ENCODE results near the gene SUMO4.

The SUMO4 gene

GRCh38 chr6:149392093-149392492 is 8.0 kb upstream of the SUMO4 start:
- DNase-seq = no peak

DNA sequence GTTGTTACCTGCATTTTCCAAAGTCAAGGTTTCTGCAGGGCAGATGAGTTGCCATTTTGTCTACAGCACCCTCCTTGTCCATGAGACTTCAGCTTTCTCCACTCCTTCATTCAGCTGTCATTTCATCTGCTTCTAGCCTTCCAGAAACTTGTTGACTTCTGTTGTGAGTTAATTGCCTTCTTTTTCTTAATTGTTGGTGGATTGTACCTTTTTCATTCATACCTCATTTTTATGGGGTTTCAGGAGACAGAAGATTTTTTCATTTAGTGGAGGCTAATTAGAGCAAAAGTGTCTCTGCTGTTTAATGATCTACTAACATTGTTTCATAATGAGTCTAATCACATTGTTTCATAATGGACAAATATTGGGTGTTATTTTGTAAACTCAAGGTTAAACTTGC is 7.5 kb upstream of the SUMO4 start:
- DNase-seq = no peak

DNA sequence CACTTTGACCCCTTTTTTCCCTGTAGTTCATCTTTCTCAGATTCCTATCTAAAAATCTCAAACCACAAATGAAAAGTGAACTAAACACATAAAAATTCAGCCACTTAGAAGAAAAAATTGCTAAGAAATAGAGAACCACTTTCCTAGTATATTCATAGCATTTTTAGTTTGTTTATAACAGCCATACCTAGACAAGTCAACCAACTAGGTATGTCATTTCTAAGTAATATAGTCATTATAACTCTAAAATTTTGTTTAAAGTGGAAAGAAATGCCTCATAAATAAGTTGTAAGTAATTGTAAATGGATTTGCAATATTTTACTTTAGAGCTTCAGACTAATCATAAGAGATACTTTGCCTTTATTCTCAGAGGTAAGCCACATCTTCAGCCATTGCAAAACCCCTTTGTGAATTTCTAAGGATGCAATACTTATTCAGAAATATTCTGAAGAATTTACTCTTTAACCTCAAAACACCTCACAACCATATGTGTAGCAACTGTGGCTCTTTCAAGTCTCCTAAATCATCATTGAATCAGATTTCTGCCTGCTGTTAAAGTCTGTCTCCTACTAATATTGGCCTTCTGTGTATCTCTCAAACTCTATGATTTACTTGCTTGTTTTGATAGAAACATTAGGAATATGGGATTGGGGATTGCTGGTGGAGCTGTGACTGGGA is 6.9 kb upstream of the SUMO4 start:
- DNase-seq = no peak

DNA sequence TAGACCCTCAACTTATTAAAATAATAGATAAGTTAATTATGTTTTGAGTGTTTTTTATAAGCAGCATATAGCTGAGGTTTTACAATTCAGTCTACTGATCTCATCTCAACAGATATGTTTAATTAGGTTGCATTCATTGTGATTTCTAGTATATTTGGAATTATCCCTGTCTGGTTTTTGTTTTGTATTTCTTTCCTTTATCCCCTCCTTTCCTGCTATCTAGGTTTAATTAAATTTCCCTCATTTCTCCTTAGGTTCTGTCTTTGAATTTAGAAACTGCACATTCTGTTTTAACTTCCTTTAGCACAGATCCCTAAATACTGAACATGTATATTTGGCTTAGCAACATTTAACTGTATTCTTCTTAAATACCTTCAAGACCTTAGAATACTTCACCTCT is 4.9 kb upstream of the SUMO4 start:
- DNase-seq = no peak

DNA sequence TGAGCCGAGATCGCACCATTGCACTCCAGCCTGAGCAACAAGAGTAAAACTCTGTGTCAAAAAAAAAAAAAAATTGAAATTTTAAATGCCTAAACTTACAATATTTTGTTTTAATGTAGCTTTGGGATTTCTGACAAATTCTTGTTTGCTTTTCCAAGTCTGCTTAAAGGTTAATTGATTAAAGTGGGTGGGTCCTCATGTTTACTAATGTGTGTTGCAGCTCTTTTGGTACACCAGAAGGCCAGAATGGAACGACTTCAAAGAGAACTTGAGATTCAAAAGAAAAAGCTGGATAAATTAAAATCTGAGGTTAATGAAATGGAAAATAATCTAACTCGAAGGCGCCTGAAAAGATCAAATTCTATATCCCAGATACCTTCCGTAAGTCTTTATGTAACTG is 2.7 kb upstream of the SUMO4 start:
- DNase-seq = no peak

DNA sequence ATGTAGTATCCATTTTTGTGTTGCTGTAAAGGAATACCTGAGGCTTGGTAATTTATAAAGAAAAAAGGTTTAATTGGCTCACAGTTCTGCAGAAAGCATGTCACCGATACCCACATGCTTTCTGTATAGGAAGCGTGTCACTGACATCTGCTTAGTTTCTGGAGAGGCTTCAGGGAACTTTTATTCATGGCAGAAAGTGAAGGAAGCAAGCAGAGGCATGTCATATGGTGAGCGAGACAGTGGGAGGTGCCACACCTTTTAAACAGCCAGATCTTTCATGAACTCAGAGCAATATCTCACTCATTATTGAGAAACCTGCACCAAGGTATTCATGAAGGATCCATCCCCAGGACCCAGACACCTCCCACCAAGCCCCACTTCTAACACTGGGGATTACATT is 3.5 kb downstream of the SUMO4 start:
- DNase-seq = no peak

DNA sequence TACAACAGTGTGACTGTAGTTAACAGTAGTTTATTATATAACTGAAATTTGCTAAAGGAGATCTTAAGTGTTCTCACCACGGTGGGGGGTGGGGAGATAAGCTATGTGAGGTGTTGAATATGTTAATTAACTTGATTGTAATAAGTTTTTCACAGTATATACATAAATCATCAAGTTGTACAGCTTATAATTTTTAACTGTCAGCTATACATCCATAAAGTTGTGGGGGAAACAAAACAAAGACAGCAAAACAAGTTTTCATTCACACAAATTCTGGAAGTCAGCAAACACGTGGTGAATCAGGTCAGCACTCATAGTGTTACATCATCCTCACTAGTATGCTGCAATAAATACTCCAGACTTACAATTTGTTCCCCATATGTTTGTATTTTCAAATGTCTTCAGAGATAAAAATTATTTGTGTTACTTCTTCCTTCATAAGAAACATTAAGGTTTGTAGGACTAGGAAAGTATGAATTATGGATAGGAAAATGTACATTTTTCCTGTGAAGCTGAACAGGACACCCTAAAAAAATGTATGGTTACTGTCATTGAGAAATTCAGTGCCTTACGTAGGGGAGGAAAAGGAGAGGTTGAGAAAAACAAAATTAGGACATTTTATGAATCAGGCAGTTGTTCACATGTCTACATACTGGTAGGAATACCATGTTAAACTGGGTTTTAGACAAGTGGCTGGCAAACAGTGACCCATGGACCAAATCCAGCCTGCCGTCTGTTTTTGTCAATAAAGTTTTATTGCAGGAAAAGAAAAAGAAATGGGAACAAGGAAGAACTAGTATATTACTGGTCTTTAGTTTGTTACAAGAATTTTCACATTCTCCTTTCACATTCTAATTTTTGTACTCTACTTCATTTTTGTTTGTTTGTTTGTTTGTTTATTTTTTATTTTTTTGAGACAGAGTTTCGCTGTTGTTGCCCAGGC is 6.0 kb downstream of the SUMO4 start:
- DNase-seq = no peak

DNA sequence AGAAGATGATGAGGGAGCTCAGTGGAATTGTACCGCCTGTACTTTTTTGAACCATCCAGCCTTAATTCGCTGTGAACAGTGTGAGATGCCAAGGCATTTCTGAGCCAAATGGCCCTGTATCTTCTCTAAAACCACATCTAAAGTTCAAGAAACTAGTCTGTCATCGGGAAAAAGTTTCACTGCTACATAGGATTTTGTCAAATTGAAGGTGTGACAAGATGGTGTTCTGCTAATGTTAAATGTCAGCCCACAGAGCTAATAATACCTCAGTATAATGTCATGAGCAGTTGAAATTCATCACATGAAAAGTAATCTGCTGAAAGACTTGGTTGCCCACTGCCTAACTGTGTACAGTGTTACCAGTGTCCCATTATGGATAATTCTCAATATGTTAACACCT is 9.6 kb downstream of the SUMO4 start:
- DNase-seq = no peak

DNA sequence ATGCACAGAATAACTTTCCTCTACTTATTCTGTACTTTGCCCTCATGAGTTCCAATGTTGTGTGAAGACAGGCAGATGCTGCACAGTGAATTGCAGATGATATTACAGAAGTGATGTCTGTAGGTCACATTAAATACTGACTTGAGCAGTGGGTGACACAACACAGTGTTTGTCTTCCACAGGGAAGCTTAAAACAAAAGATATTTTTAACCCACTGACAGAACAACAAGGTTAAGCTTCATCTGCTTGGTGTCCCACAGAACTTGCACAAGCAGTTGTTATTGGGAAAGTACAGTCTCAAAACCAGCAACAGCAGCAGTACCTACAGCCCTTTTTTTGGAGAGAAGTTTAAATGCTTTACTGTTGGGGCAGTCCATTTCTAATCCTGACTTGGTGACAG is 10.5 kb downstream of the SUMO4 start:
- no peak for DNase-seq

- no peak for DNase-seq
These were observed 13.9 kb downstream of the SUMO4 start for GRCh38 chr6:149414009-149414408.

GRCh38 chr6:149414821-149415220 is 14.8 kb downstream of the SUMO4 start:
- no peak for DNase-seq

- no peak for DNase-seq
These were observed 19.8 kb downstream of the SUMO4 start for GRCh38 chr6:149419696-149420404.

GRCh38 chr6:149421132-149421531 is 21.1 kb downstream of the SUMO4 start:
- no peak for DNase-seq

DNA sequence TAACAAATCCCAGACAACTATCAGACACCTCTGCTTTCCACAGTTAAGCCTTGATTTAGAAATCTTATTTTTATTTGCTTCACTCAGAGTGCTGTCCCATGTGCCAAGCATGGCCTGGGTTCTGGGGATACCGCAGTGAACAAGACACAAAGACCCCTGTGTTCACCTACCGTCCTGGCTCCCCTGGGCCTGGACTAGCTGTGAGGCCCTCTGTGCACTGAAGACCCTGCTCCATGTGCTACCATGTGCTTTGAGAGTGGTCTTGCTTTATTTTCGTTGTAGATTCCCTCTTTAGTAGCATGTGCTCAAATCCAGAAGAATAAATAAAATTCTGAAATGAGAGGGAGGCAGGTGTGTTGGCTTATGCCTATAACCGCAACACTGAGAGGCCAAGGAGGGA is 22.5 kb downstream of the SUMO4 start:
- DNase-seq = no peak

DNA sequence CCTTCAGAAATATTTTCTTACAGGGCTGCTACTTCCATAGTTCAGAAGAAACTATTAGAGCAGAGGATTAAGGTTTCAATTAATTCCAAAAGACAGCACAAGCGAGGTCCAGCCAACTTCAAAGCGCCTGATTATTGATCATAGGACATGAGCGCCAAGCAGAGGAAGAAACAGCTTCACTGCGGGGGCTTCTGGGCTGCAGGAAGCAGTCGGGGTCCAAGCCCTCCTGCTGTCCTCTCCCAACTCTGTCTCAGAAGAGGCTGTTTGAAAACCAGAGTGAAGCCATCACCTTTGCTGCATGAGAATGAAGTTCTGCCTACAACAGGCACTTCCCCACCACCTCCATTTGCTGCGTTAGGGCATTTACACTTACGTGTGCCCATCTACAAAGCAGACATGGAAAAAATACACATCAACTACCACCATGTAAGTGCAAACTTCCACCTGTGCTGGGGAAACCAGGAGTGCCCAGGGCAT is 23.9 kb downstream of the SUMO4 start:
- DNase-seq = no peak

DNA sequence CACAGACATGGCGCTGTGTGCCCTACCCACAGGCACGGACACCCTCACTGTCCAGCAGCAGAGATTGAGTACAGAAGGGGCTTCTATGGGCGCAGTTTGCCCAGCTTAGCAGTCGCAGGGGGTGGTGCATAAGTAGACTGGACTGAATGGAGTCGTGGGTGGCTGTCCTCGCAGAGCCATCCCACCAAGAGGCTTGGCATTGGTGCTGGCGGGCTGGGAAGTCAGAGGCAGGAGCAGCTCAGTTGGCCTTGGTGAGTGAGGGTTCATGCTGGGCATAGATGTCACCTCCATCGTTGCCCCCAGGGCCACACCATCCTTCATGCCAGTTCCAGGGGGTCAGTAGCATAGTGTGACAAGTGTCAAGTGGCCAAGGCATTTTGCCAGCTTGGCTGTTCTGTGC is 25.2 kb downstream of the SUMO4 start:
- DNase-seq = no peak

GRCh38 chr6:149425754-149426153 is 25.7 kb downstream of the SUMO4 start:
- no peak for DNase-seq

GRCh38 chr6:149428606-149429005 is 28.5 kb downstream of the SUMO4 start:
- DNase-seq = no peak

GRCh38 chr6:149429427-149430360 is 29.6 kb downstream of the SUMO4 start:
- DNase-seq = no peak

GRCh38 chr6:149431905-149432775 is 32.1 kb downstream of the SUMO4 start:
- peak; percentile 91 for DNase-seq

- DNase-seq = no peak
These were observed 33.3 kb downstream of the SUMO4 start for GRCh38 chr6:149433405-149433804.

All from activated T-cell treated with anti-CD3 and anti-CD28 coated beads for 4 hours (primary cell).